ENCODE results near the gene CYB5R3. TPM values are rescaled to one million over a fixed set of nuclear protein-coding genes. Genes with fewer than 3 reads are reported as not detected.

Gene CYB5R3
- polyA plus RNA-seq, 1 of the 3 experiments (the other 2 are of a cell fraction) = 106 TPM

GRCh38 chr22:42679691-42680090 is 30.5 kb upstream of the CYB5R3 start:
- no peak for DNase-seq
- no peaks in the 10 kb centered on the region for H4K20me1 ChIP-seq (ENCODE audit: insufficient read depth)
- H3K4me1 ChIP-seq (ENCODE audit: control insufficient read depth in 1 of 2, insufficient read depth in 2 of 2, low read depth in 1 of 2, low read length in 1 of 2) = peaks cover 4 to 9% of the 10 kb centered on the region in 2 experiments; a peak in 2 of 4 replicates
- H3K4me3 ChIP-seq (ENCODE audit: low read depth in 2 of 2, low read length in 1 of 2) = no peak overlapping the region
- TF ChIP-seq MEF2A (IDR thresholded peaks at IDR 0.05; ENCODE audit: borderline replicate concordance, low read depth) (no peak), SMC3 (IDR thresholded peaks at IDR 0.05; ENCODE audit: low read depth, low read length) (no peak), CHD2 (IDR thresholded peaks at IDR 0.05; ENCODE audit: low read length, partially characterized antibody) (no peak), RXRA (IDR thresholded peaks at IDR 0.05; ENCODE audit: borderline replicate concordance, low read depth) (no peak), JUND (IDR thresholded peaks at IDR 0.05) (no peak), TEAD4 (IDR thresholded peaks at IDR 0.05; ENCODE audit: borderline replicate concordance, insufficient read depth) (no peak), NRF1 (IDR thresholded peaks at IDR 0.05; ENCODE audit: low read depth, low read length) (no peak), RCOR1 (IDR thresholded peaks at IDR 0.05; ENCODE audit: low read length) (no peak)
- TF ChIP-seq, protein P1, sequence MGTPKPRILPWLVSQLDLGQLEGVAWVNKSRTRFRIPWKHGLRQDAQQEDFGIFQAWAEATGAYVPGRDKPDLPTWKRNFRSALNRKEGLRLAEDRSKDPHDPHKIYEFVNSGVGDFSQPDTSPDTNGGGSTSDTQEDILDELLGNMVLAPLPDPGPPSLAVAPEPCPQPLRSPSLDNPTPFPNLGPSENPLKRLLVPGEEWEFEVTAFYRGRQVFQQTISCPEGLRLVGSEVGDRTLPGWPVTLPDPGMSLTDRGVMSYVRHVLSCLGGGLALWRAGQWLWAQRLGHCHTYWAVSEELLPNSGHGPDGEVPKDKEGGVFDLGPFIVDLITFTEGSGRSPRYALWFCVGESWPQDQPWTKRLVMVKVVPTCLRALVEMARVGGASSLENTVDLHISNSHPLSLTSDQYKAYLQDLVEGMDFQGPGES (IDR thresholded peaks at IDR 0.05; ENCODE audit: low read depth, low read length) = no peak
- TF ChIP-seq, protein P2, sequence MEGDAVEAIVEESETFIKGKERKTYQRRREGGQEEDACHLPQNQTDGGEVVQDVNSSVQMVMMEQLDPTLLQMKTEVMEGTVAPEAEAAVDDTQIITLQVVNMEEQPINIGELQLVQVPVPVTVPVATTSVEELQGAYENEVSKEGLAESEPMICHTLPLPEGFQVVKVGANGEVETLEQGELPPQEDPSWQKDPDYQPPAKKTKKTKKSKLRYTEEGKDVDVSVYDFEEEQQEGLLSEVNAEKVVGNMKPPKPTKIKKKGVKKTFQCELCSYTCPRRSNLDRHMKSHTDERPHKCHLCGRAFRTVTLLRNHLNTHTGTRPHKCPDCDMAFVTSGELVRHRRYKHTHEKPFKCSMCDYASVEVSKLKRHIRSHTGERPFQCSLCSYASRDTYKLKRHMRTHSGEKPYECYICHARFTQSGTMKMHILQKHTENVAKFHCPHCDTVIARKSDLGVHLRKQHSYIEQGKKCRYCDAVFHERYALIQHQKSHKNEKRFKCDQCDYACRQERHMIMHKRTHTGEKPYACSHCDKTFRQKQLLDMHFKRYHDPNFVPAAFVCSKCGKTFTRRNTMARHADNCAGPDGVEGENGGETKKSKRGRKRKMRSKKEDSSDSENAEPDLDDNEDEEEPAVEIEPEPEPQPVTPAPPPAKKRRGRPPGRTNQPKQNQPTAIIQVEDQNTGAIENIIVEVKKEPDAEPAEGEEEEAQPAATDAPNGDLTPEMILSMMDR (IDR thresholded peaks at IDR 0.05) = no peak
- H3K27me3 ChIP-seq (ENCODE audit: insufficient read depth) = no peaks in the 10 kb centered on the region
- 82% methylated on average over 4 of the region's 4 CpGs for WGBS (ENCODE audit: low lambda C conversion rate)
- no peak overlapping the region for H3K27ac ChIP-seq (ENCODE audit: low read depth in 2 of 2, low read length in 1 of 2)
- no peaks in the 10 kb centered on the region for H3F3A ChIP-seq (replicated peaks; ENCODE audit: insufficient read depth)
- no peak overlapping the region for H2AFZ ChIP-seq (ENCODE audit: low read depth)
- no peaks in the 10 kb centered on the region for H3K79me2 ChIP-seq (ENCODE audit: insufficient read depth)
- no peaks in the 10 kb centered on the region for H3K9me2 ChIP-seq
- POLR2A ChIA-PET = no interaction called here
- no peaks in the 10 kb centered on the region for H3K36me3 ChIP-seq (replicated peaks in 1 of 2; ENCODE audit: control insufficient read depth in 1 of 2, insufficient read depth in 2 of 2, low read length in 1 of 2)
- H3K9me3 ChIP-seq = no peaks in the 10 kb centered on the region
- H3K4me2 ChIP-seq = no peak overlapping the region
- H3K9ac ChIP-seq = no peak overlapping the region
- CTCF ChIA-PET = no interaction called here

GRCh38 chr22:42678894-42679293 is 29.7 kb upstream of the CYB5R3 start:
- Histone ChIP-seq H3K4me2 (no peak overlapping the region), H2AFZ (ENCODE audit: low read depth) (no peak overlapping the region), H3K4me1 (ENCODE audit: control insufficient read depth in 1 of 2, insufficient read depth in 2 of 2, low read depth in 1 of 2, low read length in 1 of 2) (peaks cover 4 to 7% of the 10 kb centered on the region in 2 experiments; a peak in 2 of 4 replicates), H3F3A (replicated peaks; ENCODE audit: insufficient read depth) (no peaks in the 10 kb centered on the region), H3K4me3 (ENCODE audit: low read depth in 2 of 2, low read length in 1 of 2) (no peak overlapping the region), H3K9me2 (no peaks in the 10 kb centered on the region), H3K79me2 (ENCODE audit: insufficient read depth) (no peaks in the 10 kb centered on the region), H3K36me3 (replicated peaks in 1 of 2; ENCODE audit: control insufficient read depth in 1 of 2, insufficient read depth in 2 of 2, low read length in 1 of 2) (no peaks in the 10 kb centered on the region), H3K9ac (no peak overlapping the region), H3K9me3 (no peaks in the 10 kb centered on the region), H4K20me1 (ENCODE audit: insufficient read depth) (no peaks in the 10 kb centered on the region), H3K27me3 (ENCODE audit: insufficient read depth) (no peaks in the 10 kb centered on the region), H3K27ac (ENCODE audit: low read depth in 2 of 2, low read length in 1 of 2) (no peak overlapping the region)
- CTCF ChIA-PET = no interaction called here
- no CpG with 5 or more reads among the region's 1 CpG for WGBS (ENCODE audit: low lambda C conversion rate)
- POLR2A ChIA-PET = no interaction called here
- DNase-seq = no peak
- TF ChIP-seq, protein P3, sequence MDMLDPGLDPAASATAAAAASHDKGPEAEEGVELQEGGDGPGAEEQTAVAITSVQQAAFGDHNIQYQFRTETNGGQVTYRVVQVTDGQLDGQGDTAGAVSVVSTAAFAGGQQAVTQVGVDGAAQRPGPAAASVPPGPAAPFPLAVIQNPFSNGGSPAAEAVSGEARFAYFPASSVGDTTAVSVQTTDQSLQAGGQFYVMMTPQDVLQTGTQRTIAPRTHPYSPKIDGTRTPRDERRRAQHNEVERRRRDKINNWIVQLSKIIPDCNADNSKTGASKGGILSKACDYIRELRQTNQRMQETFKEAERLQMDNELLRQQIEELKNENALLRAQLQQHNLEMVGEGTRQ (IDR thresholded peaks at IDR 0.05; ENCODE audit: borderline replicate concordance, low read depth, low read length) = no peak
- no peak for TF ChIP-seq POLR2AphosphoS5 (IDR thresholded peaks at IDR 0.05; ENCODE audit: low read depth, low read length)
- no peak for TF ChIP-seq EP300 (IDR thresholded peaks at IDR 0.05; ENCODE audit: borderline replicate concordance in 1 of 2, low read depth in 1 of 2, low read length in 1 of 2)
- no peak for TF ChIP-seq MXI1 (IDR thresholded peaks at IDR 0.05; ENCODE audit: low read depth, low read length)
- no peak for TF ChIP-seq CHD2 (IDR thresholded peaks at IDR 0.05; ENCODE audit: low read length, partially characterized antibody)
- no peak for TF ChIP-seq TAF1 (IDR thresholded peaks at IDR 0.05; ENCODE audit: borderline replicate concordance, low read depth, low read length)
- TF ChIP-seq TEAD4 (IDR thresholded peaks at IDR 0.05; ENCODE audit: borderline replicate concordance, insufficient read depth) = no peak
- no peak for TF ChIP-seq MEF2A (IDR thresholded peaks at IDR 0.05; ENCODE audit: borderline replicate concordance, low read depth)
- no peak for TF ChIP-seq FOXM1 (IDR thresholded peaks at IDR 0.05; ENCODE audit: low read depth)
- TF ChIP-seq RAD21 (IDR thresholded peaks at IDR 0.05; ENCODE audit: low read length) = no peak
- TF ChIP-seq, protein P4, sequence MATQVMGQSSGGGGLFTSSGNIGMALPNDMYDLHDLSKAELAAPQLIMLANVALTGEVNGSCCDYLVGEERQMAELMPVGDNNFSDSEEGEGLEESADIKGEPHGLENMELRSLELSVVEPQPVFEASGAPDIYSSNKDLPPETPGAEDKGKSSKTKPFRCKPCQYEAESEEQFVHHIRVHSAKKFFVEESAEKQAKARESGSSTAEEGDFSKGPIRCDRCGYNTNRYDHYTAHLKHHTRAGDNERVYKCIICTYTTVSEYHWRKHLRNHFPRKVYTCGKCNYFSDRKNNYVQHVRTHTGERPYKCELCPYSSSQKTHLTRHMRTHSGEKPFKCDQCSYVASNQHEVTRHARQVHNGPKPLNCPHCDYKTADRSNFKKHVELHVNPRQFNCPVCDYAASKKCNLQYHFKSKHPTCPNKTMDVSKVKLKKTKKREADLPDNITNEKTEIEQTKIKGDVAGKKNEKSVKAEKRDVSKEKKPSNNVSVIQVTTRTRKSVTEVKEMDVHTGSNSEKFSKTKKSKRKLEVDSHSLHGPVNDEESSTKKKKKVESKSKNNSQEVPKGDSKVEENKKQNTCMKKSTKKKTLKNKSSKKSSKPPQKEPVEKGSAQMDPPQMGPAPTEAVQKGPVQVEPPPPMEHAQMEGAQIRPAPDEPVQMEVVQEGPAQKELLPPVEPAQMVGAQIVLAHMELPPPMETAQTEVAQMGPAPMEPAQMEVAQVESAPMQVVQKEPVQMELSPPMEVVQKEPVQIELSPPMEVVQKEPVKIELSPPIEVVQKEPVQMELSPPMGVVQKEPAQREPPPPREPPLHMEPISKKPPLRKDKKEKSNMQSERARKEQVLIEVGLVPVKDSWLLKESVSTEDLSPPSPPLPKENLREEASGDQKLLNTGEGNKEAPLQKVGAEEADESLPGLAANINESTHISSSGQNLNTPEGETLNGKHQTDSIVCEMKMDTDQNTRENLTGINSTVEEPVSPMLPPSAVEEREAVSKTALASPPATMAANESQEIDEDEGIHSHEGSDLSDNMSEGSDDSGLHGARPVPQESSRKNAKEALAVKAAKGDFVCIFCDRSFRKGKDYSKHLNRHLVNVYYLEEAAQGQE (IDR thresholded peaks at IDR 0.05; ENCODE audit: low read depth, low read length) = no peak
- no peak for TF ChIP-seq JUND (IDR thresholded peaks at IDR 0.05)

All from SK-N-SH (cell line).